NB4 (cell line): Measurements from ENCODE around the gene MRNIP.

Experiments
- DNase-seq: peaks from one replicate; pipeline ENCODE4 v3.0.0; 2010; ENCODE audit warnings: low read depth
- H3K4me3 ChIP-seq: one replicate; pipeline ENCODE4 v1.5.1; 2011; ENCODE audit warnings: mild to moderate bottlenecking, low read depth, low read length, moderate library complexity
- CTCF ChIP-seq: IDR thresholded peaks from one replicate; pipeline ENCODE4 v1.5.1; 2012; ENCODE audit warnings: low read depth, low read length
- MAX ChIP-seq: IDR thresholded peaks from 2 replicates; pipeline ENCODE4 v1.6.1; 2011; ENCODE audit warnings: low read depth, low read length
- MYC ChIP-seq: IDR thresholded peaks from 2 replicates; pipeline ENCODE4 v1.6.1; 2011; ENCODE audit warnings: low read depth, low read length
- POLR2A ChIP-seq: IDR thresholded peaks from 2 replicates; pipeline ENCODE4 v1.6.1; 2011; ENCODE audit warnings: mild to moderate bottlenecking; ENCODE audit not compliant: insufficient read length; ENCODE audit errors: extremely low read depth

Gene MRNIP

GRCh38 chr5:179870403-179870903 lies 11.8 kb upstream of the MRNIP start:
- TF ChIP-seq MAX (no peak), MYC (no peak), POLR2A (no peak), CTCF (no peak)
- no peak overlapping the region for H3K4me3 ChIP-seq
- DNase-seq = no peak

- no peak for DNase-seq
- H3K4me3 ChIP-seq = no peak overlapping the region
- TF ChIP-seq CTCF (no peak), MYC (no peak), POLR2A (no peak), MAX (no peak)
Observed at GRCh38 chr5:179869641-179870402, 11.2 kb upstream of the MRNIP start.

DNA sequence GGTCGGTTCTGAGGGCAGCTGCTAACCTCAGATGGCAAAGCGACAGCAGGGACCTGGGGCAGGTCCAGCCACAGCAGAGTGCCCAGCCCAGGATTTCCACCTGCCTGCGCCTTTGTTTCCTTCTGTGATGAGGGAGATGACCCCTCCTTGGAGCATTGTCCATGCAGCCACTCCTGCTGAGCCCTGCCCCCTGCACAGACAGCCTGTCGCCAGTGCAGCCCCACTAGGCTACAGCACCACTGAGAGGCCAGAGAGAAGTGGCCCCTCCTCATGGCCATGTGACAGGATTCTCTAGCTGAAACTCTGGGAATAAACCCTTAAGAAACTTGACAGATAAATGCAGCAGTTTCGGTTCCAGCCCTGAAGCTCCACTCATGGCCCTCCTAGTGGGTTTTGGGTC lies 10.5 kb upstream of the MRNIP start:
- H3K4me3 ChIP-seq = no peak overlapping the region
- no peak for DNase-seq
- no peak for TF ChIP-seq MYC
- no peak for TF ChIP-seq CTCF
- no peak for TF ChIP-seq POLR2A
- TF ChIP-seq MAX = no peak

GRCh38 chr5:179868541-179868940 lies 9.9 kb upstream of the MRNIP start:
- DNase-seq = no peak
- H3K4me3 ChIP-seq = no peak overlapping the region
- no peak for TF ChIP-seq MYC

GRCh38 chr5:179867476-179867875 lies 8.9 kb upstream of the MRNIP start:
- DNase-seq = no peak
- TF ChIP-seq POLR2A (no peak), MYC (no peak), MAX (no peak), CTCF (no peak)
- no peak overlapping the region for H3K4me3 ChIP-seq

DNA sequence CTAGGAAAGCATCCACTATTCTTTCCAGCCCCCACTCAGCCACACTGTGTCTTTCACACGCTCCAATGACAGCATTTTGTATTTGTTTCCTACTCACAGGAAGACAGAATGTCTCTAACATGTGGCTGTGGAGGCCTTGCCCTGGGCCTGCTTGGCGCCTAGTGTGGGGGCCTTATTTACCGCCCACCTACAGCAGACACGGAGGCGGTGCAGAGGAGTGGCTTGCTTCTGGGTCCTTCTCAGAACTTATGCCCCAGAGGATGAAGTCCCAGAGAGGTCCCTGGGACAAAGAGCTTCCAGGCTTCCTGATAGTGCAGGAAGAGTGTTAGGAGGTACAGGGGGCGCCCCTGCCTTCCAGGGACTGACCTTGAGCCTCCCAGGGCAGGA lies 8.5 kb upstream of the MRNIP start:
- H3K4me3 ChIP-seq = no peak overlapping the region
- no peak for DNase-seq
- no peak for TF ChIP-seq MAX
- no peak for TF ChIP-seq CTCF
